H1 (cell line): Measurements from ENCODE around the gene RYR3.

Source experiments
- ASH2L ChIP-seq: fragments of 200-600, 300-600 bp; sonication (generic); IDR thresholded peaks from one replicate; pipeline ENCODE4 v1.7.1; 2017; ENCODE audit warnings: low read length
- CTCF ChIP-seq, 3 experiments: IDR thresholded peaks; 1 replicate in 2 of 3; 2 replicates in 1 of 3; pipeline versions ENCODE4 v1.5.1 to v1.6.1; 2011; ENCODE audit warnings: low read length in 3 of 3, mild to moderate bottlenecking in 3 of 3, inconsistent platforms in 2 of 3, low read depth in 1 of 3, moderate library complexity in 1 of 3; ENCODE audit not compliant: insufficient read depth in 1 of 3; ENCODE audit errors: control extremely low read depth in 1 of 3
- EGR1 ChIP-seq: IDR thresholded peaks from 2 replicates; pipeline ENCODE4 v1.6.1; 2011; ENCODE audit warnings: low read depth, low read length, borderline replicate concordance
- EZH2 ChIP-seq: fragments of 200-600 bp; sonication (generic); IDR thresholded peaks from 2 replicates; pipeline ENCODE4 v1.7.1; 2012; ENCODE audit warnings: low read depth, mild to moderate bottlenecking, moderate library complexity, low read length, inconsistent platforms; ENCODE audit not compliant: severe bottlenecking
- MAFK ChIP-seq: IDR thresholded peaks from 2 replicates; pipeline ENCODE4 v1.6.1; 2012; ENCODE audit warnings: low read depth, mild to moderate bottlenecking, improper control_type of control experiment, low read length
- TF ChIP-seq, protein P1 (sequence below): IDR thresholded peaks from 2 replicates; pipeline ENCODE4 v1.6.1; 2012; ENCODE audit warnings: inconsistent platforms

GRCh38 chr15:33636958-33637357, 326.2 kb downstream of the RYR3 start:
- no peak for TF ChIP-seq CTCF (IDR thresholded peaks at IDR 0.05; ENCODE audit: control extremely low read depth in 1 of 3, insufficient read depth in 1 of 3, low read depth in 1 of 3, low read length in 3 of 3)
- TF ChIP-seq EZH2, result no peak
- TF ChIP-seq EGR1, result no peak
- no peak for TF ChIP-seq MAFK
- TF ChIP-seq, protein P1, sequence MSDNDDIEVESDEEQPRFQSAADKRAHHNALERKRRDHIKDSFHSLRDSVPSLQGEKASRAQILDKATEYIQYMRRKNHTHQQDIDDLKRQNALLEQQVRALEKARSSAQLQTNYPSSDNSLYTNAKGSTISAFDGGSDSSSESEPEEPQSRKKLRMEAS, result no peak
- no peak for TF ChIP-seq ASH2L
